ENCODE data around the gene ADAM22. TPM values are rescaled to one million over a fixed set of nuclear protein-coding genes. Genes with fewer than 3 reads are reported as not detected.

The ADAM22 gene
- total RNA-seq, 1 donor from 2014 or later: 2.7 TPM

DNA sequence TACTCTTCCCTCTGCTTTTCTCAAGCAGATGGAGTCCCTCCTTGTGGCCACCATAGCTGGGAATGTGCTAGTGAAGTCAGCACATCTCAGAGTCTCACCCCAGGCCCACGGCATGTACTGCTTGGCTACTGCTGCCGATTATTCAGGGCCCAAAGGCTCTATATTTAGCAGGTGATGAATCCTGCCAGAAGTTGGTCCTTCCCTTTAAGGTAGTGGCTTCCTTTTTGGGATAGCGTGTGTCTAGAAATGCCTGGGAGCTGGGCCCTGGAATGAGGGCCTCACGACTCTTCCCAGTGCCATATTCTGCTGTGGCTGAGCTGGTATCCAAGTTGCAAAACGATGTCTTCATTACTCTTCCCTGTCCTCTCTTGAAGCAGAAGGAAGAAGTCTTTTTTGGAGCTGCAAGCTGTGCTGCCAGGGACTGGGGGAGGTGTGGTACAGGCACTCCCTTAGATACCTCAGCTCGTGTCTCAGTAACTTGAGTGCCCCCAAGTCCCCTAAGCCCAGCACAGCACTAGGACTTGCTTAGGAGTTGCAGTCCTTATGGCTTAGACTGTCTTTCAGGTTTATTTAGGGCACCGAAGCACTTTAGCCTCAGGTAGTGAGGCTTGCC, 100.1 kb downstream of the ADAM22 start:
- no peak overlapping the region for H3K4me3 ChIP-seq
- intact Hi-C loops (cut with DNase I): no loop called here
- DNase-seq (no peak), ATAC-seq (no peak)
- H3K27me3 ChIP-seq (ENCODE audit: low read depth): no peaks in the 10 kb centered on the region
- TF ChIP-seq, protein P1, sequence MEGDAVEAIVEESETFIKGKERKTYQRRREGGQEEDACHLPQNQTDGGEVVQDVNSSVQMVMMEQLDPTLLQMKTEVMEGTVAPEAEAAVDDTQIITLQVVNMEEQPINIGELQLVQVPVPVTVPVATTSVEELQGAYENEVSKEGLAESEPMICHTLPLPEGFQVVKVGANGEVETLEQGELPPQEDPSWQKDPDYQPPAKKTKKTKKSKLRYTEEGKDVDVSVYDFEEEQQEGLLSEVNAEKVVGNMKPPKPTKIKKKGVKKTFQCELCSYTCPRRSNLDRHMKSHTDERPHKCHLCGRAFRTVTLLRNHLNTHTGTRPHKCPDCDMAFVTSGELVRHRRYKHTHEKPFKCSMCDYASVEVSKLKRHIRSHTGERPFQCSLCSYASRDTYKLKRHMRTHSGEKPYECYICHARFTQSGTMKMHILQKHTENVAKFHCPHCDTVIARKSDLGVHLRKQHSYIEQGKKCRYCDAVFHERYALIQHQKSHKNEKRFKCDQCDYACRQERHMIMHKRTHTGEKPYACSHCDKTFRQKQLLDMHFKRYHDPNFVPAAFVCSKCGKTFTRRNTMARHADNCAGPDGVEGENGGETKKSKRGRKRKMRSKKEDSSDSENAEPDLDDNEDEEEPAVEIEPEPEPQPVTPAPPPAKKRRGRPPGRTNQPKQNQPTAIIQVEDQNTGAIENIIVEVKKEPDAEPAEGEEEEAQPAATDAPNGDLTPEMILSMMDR (IDR thresholded peaks at IDR 0.05): no peak
- H3K27ac ChIP-seq: no peak overlapping the region
- peaks cover 4% of the 10 kb centered on the region for H3K9me3 ChIP-seq
- no peaks in the 10 kb centered on the region for H3K4me1 ChIP-seq
- H3K36me3 ChIP-seq: no peaks in the 10 kb centered on the region

DNA sequence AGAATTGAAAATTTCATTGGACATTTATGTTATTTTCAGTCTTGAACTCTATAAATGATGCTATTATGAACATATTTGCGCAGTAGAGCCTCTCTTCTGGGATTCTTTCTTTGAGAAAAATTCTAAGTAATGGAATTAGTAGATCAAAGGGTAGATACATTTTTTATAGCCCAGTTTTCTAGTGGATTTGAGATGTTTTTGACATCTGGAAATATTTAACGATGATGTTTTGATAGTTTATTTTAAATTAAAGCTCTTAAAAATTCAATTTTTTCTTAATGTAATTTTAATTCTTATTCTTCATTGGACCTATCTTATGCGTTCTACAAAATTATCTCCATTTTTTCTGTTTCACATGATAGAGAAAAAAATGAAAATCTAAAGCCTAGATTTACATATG, 103.0 kb downstream of the ADAM22 start:
- H3K36me3 ChIP-seq: no peaks in the 10 kb centered on the region
- ATAC-seq (no peak), DNase-seq (no peak)
- no peak overlapping the region for H3K4me3 ChIP-seq
- no peaks in the 10 kb centered on the region for H3K27me3 ChIP-seq (ENCODE audit: low read depth)
- H3K27ac ChIP-seq: no peak overlapping the region
- no peaks in the 10 kb centered on the region for H3K4me1 ChIP-seq
- TF ChIP-seq, protein P1 (IDR thresholded peaks at IDR 0.05): no peak
- no peaks in the 10 kb centered on the region for H3K9me3 ChIP-seq
- intact Hi-C loops (cut with DNase I): no loop called here

DNA sequence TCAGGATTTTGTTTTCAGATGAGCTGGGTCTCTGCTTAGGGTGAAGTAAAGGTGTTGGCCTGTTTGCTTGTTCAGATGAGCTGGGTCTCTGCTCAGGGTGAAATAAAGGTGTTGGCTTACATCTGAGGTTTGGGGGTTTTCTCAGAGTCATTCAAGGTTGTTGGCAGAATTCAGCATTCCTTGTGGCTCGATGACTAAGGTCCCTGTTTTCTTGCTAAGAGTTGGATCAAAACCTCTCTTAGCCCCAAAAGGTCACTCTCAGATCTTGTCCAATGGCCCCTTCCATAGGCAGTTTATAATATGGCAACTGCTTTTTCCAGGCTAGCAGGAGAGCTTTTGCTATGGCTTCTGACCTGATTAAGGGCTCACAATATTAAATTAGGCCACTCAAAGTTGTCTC, 106.6 kb downstream of the ADAM22 start:
- no peaks in the 10 kb centered on the region for H3K36me3 ChIP-seq
- no peaks in the 10 kb centered on the region for H3K9me3 ChIP-seq
- DNase-seq: no peak
- intact Hi-C loops (cut with DNase I): no loop called here
- no peaks in the 10 kb centered on the region for H3K4me1 ChIP-seq
- no peak overlapping the region for H3K4me3 ChIP-seq
- no peaks in the 10 kb centered on the region for H3K27me3 ChIP-seq (ENCODE audit: low read depth)
- ATAC-seq: no peak
- TF ChIP-seq, protein P1 (IDR thresholded peaks at IDR 0.05): no peak
- no peak overlapping the region for H3K27ac ChIP-seq

DNA sequence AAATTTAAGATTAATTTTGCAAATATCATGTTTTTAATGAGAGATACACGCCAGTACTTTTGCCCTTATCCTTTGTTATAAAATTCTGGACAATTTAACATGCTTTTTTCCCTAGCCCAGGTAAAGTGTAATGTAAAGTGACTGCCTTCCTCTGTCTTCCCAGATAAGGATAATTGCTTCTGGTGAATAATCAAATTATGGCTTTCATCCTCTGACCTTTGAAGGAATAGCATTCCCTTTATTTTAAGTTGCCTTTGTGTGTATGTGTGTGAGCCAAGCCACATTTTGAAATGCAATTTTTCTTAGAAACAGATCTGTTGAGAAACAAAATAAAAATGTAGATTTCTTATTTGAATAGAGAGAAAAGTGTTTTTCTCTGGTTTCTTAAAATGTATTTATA, 107.5 kb downstream of the ADAM22 start:
- H3K27ac ChIP-seq: no peak overlapping the region
- H3K36me3 ChIP-seq: no peaks in the 10 kb centered on the region
- DNase-seq (no peak), ATAC-seq (no peak)
- H3K27me3 ChIP-seq (ENCODE audit: low read depth): no peaks in the 10 kb centered on the region
- H3K4me1 ChIP-seq: no peaks in the 10 kb centered on the region
- TF ChIP-seq, protein P1 (IDR thresholded peaks at IDR 0.05): no peak
- intact Hi-C loops (cut with DNase I): no loop called here
- no peak overlapping the region for H3K4me3 ChIP-seq
- no peaks in the 10 kb centered on the region for H3K9me3 ChIP-seq

DNA sequence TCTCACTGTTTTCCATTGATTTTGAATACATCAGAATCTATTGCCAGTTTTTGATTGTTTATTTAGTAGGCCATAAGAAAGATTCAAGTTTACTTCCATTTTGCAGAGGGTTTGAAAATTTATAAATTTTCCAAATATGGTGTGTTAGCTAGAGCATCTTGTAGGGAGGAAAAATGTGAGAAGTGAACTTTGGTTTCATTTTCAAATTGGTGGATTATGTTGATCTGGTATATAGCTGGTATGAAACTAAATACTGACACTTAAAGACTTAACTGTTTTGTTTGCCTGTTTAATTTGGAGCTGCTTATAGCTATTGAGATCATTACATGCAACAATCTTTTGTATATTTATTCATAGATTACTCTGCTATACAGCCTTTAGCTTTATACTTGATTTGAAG, 108.1 kb downstream of the ADAM22 start:
- intact Hi-C loops (cut with DNase I): no loop called here

More for the DNA sequence above, 108.1 kb downstream of the ADAM22 start:
- TF ChIP-seq, protein P1 (IDR thresholded peaks at IDR 0.05): no peak
- no peak overlapping the region for H3K4me3 ChIP-seq
- ATAC-seq (no peak), DNase-seq (no peak)
- H3K4me1 ChIP-seq: no peaks in the 10 kb centered on the region
- H3K27me3 ChIP-seq (ENCODE audit: low read depth): no peaks in the 10 kb centered on the region
- H3K36me3 ChIP-seq: no peaks in the 10 kb centered on the region
- no peak overlapping the region for H3K27ac ChIP-seq
- no peaks in the 10 kb centered on the region for H3K9me3 ChIP-seq

Data from lower lobe of right lung (tissue), 2 donors.